HG03571 (cell line): Measurements from ENCODE around the gene MAS1.

ENCODE experiments used
- ATAC-seq: cut with Tn5 transposase; IDR thresholded peaks from one replicate; pipeline ENCODE4 v1.9.1; 2021; ENCODE audit not compliant: unreplicated experiment

Gene MAS1

GRCh38 chr6:159879856-159880255, 10.9 kb upstream of the MAS1 start:
- ATAC-seq, result no peak

GRCh38 chr6:159880412-159880975, 10.3 kb upstream of the MAS1 start:
- ATAC-seq, result no peak

GRCh38 chr6:159884720-159885119, 6.1 kb upstream of the MAS1 start:
- no peak for ATAC-seq

GRCh38 chr6:159886270-159886669, 4.5 kb upstream of the MAS1 start:
- ATAC-seq, result no peak

GRCh38 chr6:159887146-159887545, 3.6 kb upstream of the MAS1 start:
- ATAC-seq, result no peak

GRCh38 chr6:159887761-159888160, 3.0 kb upstream of the MAS1 start:
- no peak for ATAC-seq

GRCh38 chr6:159890201-159890600, 587 bp upstream of the MAS1 start:
- ATAC-seq, result no peak

GRCh38 chr6:159892053-159892452, 1.3 kb downstream of the MAS1 start:
- no peak for ATAC-seq

- no peak for ATAC-seq
These were observed 2.3 kb downstream of the MAS1 start for GRCh38 chr6:159893064-159893463.

- ATAC-seq, result no peak
These were observed 4.2 kb downstream of the MAS1 start for GRCh38 chr6:159894991-159895390.

- ATAC-seq, result no peak
These were observed 6.8 kb downstream of the MAS1 start for GRCh38 chr6:159897603-159898002.

GRCh38 chr6:159898519-159898918, 7.7 kb downstream of the MAS1 start:
- ATAC-seq, result no peak

- no peak for ATAC-seq
These were observed 9.4 kb downstream of the MAS1 start for GRCh38 chr6:159899994-159900745.

- ATAC-seq, result no peak
These were observed 11.8 kb downstream of the MAS1 start for GRCh38 chr6:159902620-159903019.

GRCh38 chr6:159904497-159904911, 13.7 kb downstream of the MAS1 start:
- ATAC-seq, result peak; percentile 87

- no peak for ATAC-seq
These were observed 15.6 kb downstream of the MAS1 start for GRCh38 chr6:159906400-159906799.

- ATAC-seq, result no peak
These were observed 17.7 kb downstream of the MAS1 start for GRCh38 chr6:159908535-159908934.

- ATAC-seq, result no peak
These were observed 18.2 kb downstream of the MAS1 start for GRCh38 chr6:159908979-159909378.

- ATAC-seq, result no peak
These were observed 19.6 kb downstream of the MAS1 start for GRCh38 chr6:159910342-159910741.

- ATAC-seq, result no peak
These were observed 22.6 kb downstream of the MAS1 start for GRCh38 chr6:159913375-159913774.

- no peak for ATAC-seq
These were observed 23.2 kb downstream of the MAS1 start for GRCh38 chr6:159913862-159914564.

GRCh38 chr6:159914565-159914923, 23.8 kb downstream of the MAS1 start:
- ATAC-seq, result no peak
